CD14-positive monocyte (primary cell): ENCODE results near the gene NACAD. TPM values are rescaled to one million over a fixed set of nuclear protein-coding genes. Genes with fewer than 3 reads are reported as not detected.

Source experiments
- DNase-seq, 3 donors: peaks; one replicate each; pipeline ENCODE4 v3.0.0-alpha.2; 2011 to 2022
- H2AFZ ChIP-seq: 2 replicates; pipeline ENCODE4 v1.6.0; 2012; ENCODE audit warnings: mild to moderate bottlenecking, low read depth, low read length, inconsistent platforms; ENCODE audit not compliant: insufficient read depth, poor library complexity, severe bottlenecking
- H3K27ac ChIP-seq, 2 donors: 1 replicate in 1 of 2; 2 replicates in 1 of 2; pipeline ENCODE4 v1.5.1; 2012 to 2013; ENCODE audit warnings: low read length in 2 of 2, control low read depth in 1 of 2, inconsistent platforms in 1 of 2, low read depth in 1 of 2, mild to moderate bottlenecking in 1 of 2
- H3K27me3 ChIP-seq, 2 donors: one replicate each; pipeline versions ENCODE4 v1.6.0 to v1.6.1; 2011 to 2013; ENCODE audit warnings: low read length in 2 of 2; ENCODE audit not compliant: control insufficient read depth in 2 of 2, insufficient read depth in 2 of 2
- H3K36me3 ChIP-seq, 2 donors: replicated peaks in 1 of 2; 1 replicate in 1 of 2; 2 replicates in 1 of 2; pipeline versions ENCODE4 v1.5.1 to v1.6.1; 2012 to 2013; ENCODE audit warnings: low read length in 2 of 2, control low read depth in 1 of 2, inconsistent platforms in 1 of 2, mild to moderate bottlenecking in 1 of 2; ENCODE audit not compliant: insufficient read depth in 2 of 2, control insufficient read depth in 1 of 2
- H3K4me1 ChIP-seq, 2 donors: 1 replicate in 1 of 2; 2 replicates in 1 of 2; pipeline versions ENCODE4 v1.5.1 to v1.6.1; 2012 to 2013; ENCODE audit warnings: low read length in 2 of 2, control low read depth in 1 of 2, inconsistent platforms in 1 of 2, mild to moderate bottlenecking in 1 of 2, moderate library complexity in 1 of 2; ENCODE audit not compliant: insufficient read depth in 2 of 2, control insufficient read depth in 1 of 2
- H3K4me2 ChIP-seq: replicated peaks from 2 replicates; pipeline ENCODE3; 2012; ENCODE audit warnings: low read length, moderate library complexity, mild to moderate bottlenecking; ENCODE audit not compliant: poor library complexity, severe bottlenecking; ENCODE audit errors: extremely low read depth
- H3K4me3 ChIP-seq, 3 experiments: fragments of 200-600 bp in 1 of 3; sonication (generic) in 1 of 3; replicated peaks in 1 of 3; 1 replicate in 2 of 3; 2 replicates in 1 of 3; pipeline ENCODE4 v1.5.1; 2011 to 2013; ENCODE audit warnings: low read length in 3 of 3, mild to moderate bottlenecking in 3 of 3, control low read depth in 2 of 3, low read depth in 2 of 3, inconsistent platforms in 1 of 3, moderate library complexity in 1 of 3
- H3K79me2 ChIP-seq: 2 replicates; pipeline ENCODE4 v1.6.0; 2012; ENCODE audit warnings: mild to moderate bottlenecking, control low read depth, inconsistent platforms, low read length, moderate library complexity; ENCODE audit not compliant: insufficient read depth
- H3K9ac ChIP-seq: 2 replicates; pipeline ENCODE4 v1.6.0; 2017; ENCODE audit warnings: low read length, mild to moderate bottlenecking; ENCODE audit not compliant: insufficient read depth, poor library complexity, severe bottlenecking
- H3K9me3 ChIP-seq, 2 donors: replicated peaks in 1 of 2; 1 replicate in 1 of 2; 2 replicates in 1 of 2; pipeline versions ENCODE4 v1.5.1 to v1.6.1; 2012 to 2013; ENCODE audit warnings: low read length in 2 of 2, control low read depth in 1 of 2; ENCODE audit not compliant: control insufficient read depth in 1 of 2, insufficient read depth in 1 of 2
- H4K20me1 ChIP-seq: 2 replicates; pipeline ENCODE4 v1.6.0; 2012; ENCODE audit warnings: mild to moderate bottlenecking, low read length, control low read depth, moderate library complexity; ENCODE audit not compliant: insufficient read depth
- H3K27ac Mint-ChIP-seq, 7 donors: one replicate each; pipeline ENCODE4 v1.8.0; 2020; ENCODE audit warnings: mild to moderate bottlenecking in 7 of 7, mixed read lengths in 7 of 7, moderate library complexity in 6 of 7, inconsistent platforms in 2 of 7
- H3K27me3 Mint-ChIP-seq, 3 donors: one replicate each; pipeline ENCODE4 v1.8.0; 2021 to 2022; ENCODE audit warnings: low read depth in 3 of 3, mild to moderate bottlenecking in 3 of 3, mixed read lengths in 3 of 3, moderate library complexity in 3 of 3, inconsistent platforms in 1 of 3
- H3K36me3 Mint-ChIP-seq, 2 donors: one replicate each; pipeline ENCODE4 v1.8.0; 2020; ENCODE audit warnings: mixed read lengths in 2 of 2, inconsistent platforms in 1 of 2, mild to moderate bottlenecking in 1 of 2
- H3K4me1 Mint-ChIP-seq: one replicate; pipeline ENCODE4 v1.8.0; 2020; ENCODE audit warnings: mild to moderate bottlenecking, mixed read lengths
- H3K4me3 Mint-ChIP-seq, 2 donors: one replicate each; pipeline ENCODE4 v1.8.0; 2020; ENCODE audit warnings: mild to moderate bottlenecking in 2 of 2, mixed read lengths in 2 of 2, moderate library complexity in 1 of 2
- H3K9me3 Mint-ChIP-seq, 7 donors: one replicate each; pipeline ENCODE4 v1.8.0; 2020 to 2022; ENCODE audit warnings: mixed read lengths in 7 of 7, mild to moderate bottlenecking in 6 of 7, moderate library complexity in 6 of 7, inconsistent platforms in 2 of 7
- WGBS: methylation state at CpG from one replicate; pipeline ENCODE4 v1.1.5; 2013; ENCODE audit warnings: missing lambda C conversion rate; ENCODE audit not compliant: insufficient coverage; 5-methylcytosine and 5-hydroxymethylcytosine counted together
- intact Hi-C, 2 donors: fragments of 100-400 bp; cut with micrococcal nuclease; formaldehyde crosslinking; loops; one replicate each; pipeline versions ENCODE4 v1.15.0 to v1.15.1; 2023
- polyA plus RNA-seq, 3 donors: library from polyadenylated mRNA; depleted of rRNA in 1 of 3; unstranded in 2 of 3; stranded (reverse) in 1 of 3; fragments of 300-500 nt in 2 of 3; fragments of >200 nt in 1 of 3; fragmentation: Illumina TruSeq in 2 of 3; gene quantifications; 1 replicate in 2 of 3; 2 replicates in 1 of 3; pipeline ENCODE4 v1.2.3, GENCODE V29; 2012 to 2021
- TF ChIP-seq, protein P1 (sequence below): fragments of 200-600 bp; IDR thresholded peaks from one replicate; pipeline ENCODE4 v1.8.0; 2022; ENCODE audit warnings: antibody characterized with exemption, mild to moderate bottlenecking

Gene NACAD
- polyA plus RNA-seq, 3 donors: 0.04 TPM; not detected in 2

DNA sequence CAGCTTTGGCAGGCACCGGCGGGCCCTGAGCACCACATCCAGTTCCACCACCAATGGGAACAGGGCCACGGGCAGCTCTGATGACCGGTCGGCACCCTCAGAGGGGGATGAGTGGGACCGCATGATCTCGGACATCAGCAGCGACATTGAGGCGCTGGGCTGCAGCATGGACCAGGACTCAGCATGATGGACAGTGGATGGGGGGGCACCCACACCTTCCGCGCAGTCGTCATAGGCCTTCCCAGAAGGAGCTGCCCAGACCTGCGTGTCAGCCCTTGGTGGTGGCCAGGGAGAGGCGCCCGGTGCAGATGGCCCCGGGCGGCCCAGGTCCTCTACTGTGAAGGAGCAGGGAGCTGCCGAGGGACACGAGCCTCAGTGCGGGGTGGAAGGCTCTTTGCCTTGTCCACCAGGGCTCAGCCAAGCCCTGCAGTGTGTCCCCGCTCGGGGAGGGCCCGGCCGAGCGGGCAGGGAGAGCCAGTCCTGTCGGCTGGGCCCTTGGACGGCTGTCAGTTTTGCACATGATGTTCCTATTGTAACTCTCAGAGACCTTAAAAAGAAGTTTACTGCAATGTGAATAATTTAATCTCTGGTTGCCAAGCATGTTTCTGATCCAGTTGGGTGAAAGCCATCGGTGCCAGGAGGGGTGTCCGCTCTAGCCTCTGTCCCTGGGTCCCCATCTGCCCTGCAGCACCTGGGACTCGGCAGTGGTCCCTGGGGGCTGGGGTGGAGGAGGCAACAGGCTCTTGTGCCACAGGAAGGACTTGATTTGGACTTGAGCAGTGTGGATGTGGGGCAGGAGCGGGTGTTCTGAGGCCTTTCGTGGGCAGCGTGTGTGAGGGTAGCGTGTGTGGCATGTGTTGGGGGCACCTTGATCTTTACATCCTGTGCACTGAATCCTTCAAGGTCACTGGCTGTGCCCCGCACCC lies 12.6 kb downstream of the NACAD start:
- DNase-seq: no peak
- H3K4me3 Mint-ChIP-seq: no peak overlapping the region

DNA sequence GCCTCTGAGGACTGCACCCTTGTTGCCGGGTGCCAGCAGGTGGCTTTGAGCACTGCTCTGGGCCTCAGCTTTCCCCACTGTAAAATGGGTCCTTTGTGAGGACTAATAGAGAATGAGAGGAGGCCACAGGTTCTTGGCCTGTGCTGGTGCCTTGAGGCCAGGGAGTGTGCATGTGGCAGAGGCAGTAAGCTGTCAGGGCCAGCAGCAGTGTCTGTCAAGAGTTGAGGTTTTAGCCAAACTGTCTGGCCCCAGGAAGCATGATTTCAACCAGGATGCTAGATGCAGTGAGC lies 13.5 kb downstream of the NACAD start:
- peaks cover 13% of the 10 kb centered on the region for H3K4me1 Mint-ChIP-seq
- Histone ChIP-seq H3K4me1 (peaks cover 9 to 13% of the 10 kb centered on the region in 2 donors), H3K9ac (no peak overlapping the region), H3K9me3 (no peaks in the 10 kb centered on the region), H2AFZ (no peak overlapping the region), H3K4me3 (no peak overlapping the region), H3K79me2 (no peaks in the 10 kb centered on the region), H3K27me3 (no peaks in the 10 kb centered on the region), H3K36me3 (peaks cover 65 to 77% of the 10 kb centered on the region in 2 donors), H4K20me1 (peaks cover 82% of the 10 kb centered on the region), H3K4me2 (no peak overlapping the region), H3K27ac (peak overlapping the region in 1 of 2 donors; percentile 20)
- peaks cover 63 to 73% of the 10 kb centered on the region in 2 donors for H3K36me3 Mint-ChIP-seq
- TF ChIP-seq, protein P1, sequence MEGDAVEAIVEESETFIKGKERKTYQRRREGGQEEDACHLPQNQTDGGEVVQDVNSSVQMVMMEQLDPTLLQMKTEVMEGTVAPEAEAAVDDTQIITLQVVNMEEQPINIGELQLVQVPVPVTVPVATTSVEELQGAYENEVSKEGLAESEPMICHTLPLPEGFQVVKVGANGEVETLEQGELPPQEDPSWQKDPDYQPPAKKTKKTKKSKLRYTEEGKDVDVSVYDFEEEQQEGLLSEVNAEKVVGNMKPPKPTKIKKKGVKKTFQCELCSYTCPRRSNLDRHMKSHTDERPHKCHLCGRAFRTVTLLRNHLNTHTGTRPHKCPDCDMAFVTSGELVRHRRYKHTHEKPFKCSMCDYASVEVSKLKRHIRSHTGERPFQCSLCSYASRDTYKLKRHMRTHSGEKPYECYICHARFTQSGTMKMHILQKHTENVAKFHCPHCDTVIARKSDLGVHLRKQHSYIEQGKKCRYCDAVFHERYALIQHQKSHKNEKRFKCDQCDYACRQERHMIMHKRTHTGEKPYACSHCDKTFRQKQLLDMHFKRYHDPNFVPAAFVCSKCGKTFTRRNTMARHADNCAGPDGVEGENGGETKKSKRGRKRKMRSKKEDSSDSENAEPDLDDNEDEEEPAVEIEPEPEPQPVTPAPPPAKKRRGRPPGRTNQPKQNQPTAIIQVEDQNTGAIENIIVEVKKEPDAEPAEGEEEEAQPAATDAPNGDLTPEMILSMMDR: no peak
- H3K9me3 Mint-ChIP-seq: no peaks in the 10 kb centered on the region
- H3K27me3 Mint-ChIP-seq: peaks cover 0 to 2% (median 2%) of the 10 kb centered on the region in 3 donors
- DNase-seq: no peak
- H3K4me3 Mint-ChIP-seq: no peak overlapping the region
- intact Hi-C loops: no loop called here
- peak overlapping the region in 4 of 7 donors; percentile 40 to 83 (median 58) for H3K27ac Mint-ChIP-seq
- WGBS: 100% methylated on average over 1 of the region's 1 CpG

More for the DNA sequence above, 12.6 kb downstream of the NACAD start:
- Histone ChIP-seq H3K4me3 (no peak overlapping the region), H3K27ac (no peak overlapping the region), H3K79me2 (no peaks in the 10 kb centered on the region), H3K4me1 (peaks cover 9 to 13% of the 10 kb centered on the region in 2 donors), H2AFZ (no peak overlapping the region), H3K4me2 (no peak overlapping the region), H3K9me3 (no peaks in the 10 kb centered on the region), H3K9ac (no peak overlapping the region), H3K36me3 (peaks cover 60 to 69% of the 10 kb centered on the region in 2 donors), H4K20me1 (peaks cover 74% of the 10 kb centered on the region), H3K27me3 (no peaks in the 10 kb centered on the region)
- peak overlapping the region in 3 of 7 donors; percentile 6 to 10 (median 10) for H3K27ac Mint-ChIP-seq
- peaks cover 11% of the 10 kb centered on the region for H3K4me1 Mint-ChIP-seq
- peaks cover 0 to 2% (median 2%) of the 10 kb centered on the region in 3 donors for H3K27me3 Mint-ChIP-seq
- intact Hi-C loops: no loop called here
- peaks cover 58 to 66% of the 10 kb centered on the region in 2 donors for H3K36me3 Mint-ChIP-seq
- TF ChIP-seq, protein P1: no peak
- WGBS: 95% methylated on average over 30 of the region's 35 CpGs
- H3K9me3 Mint-ChIP-seq: no peaks in the 10 kb centered on the region
